ENCODE results near the gene EFCAB6. TPM values are rescaled to one million over a fixed set of nuclear protein-coding genes. Genes with fewer than 3 reads are reported as not detected.

EFCAB6 gene
- total RNA-seq, 1 donor from 2014 or later: 7.0 TPM

- no peaks in the 10 kb centered on the region for H3K27me3 Mint-ChIP-seq
- H3K27ac Mint-ChIP-seq: no peak overlapping the region
- no peak overlapping the region for H3K4me3 Mint-ChIP-seq (ENCODE audit: low read depth)
- peaks cover 3% of the 10 kb centered on the region for H3K9me3 Mint-ChIP-seq (ENCODE audit: low read depth)
- TF ChIP-seq, protein P1, sequence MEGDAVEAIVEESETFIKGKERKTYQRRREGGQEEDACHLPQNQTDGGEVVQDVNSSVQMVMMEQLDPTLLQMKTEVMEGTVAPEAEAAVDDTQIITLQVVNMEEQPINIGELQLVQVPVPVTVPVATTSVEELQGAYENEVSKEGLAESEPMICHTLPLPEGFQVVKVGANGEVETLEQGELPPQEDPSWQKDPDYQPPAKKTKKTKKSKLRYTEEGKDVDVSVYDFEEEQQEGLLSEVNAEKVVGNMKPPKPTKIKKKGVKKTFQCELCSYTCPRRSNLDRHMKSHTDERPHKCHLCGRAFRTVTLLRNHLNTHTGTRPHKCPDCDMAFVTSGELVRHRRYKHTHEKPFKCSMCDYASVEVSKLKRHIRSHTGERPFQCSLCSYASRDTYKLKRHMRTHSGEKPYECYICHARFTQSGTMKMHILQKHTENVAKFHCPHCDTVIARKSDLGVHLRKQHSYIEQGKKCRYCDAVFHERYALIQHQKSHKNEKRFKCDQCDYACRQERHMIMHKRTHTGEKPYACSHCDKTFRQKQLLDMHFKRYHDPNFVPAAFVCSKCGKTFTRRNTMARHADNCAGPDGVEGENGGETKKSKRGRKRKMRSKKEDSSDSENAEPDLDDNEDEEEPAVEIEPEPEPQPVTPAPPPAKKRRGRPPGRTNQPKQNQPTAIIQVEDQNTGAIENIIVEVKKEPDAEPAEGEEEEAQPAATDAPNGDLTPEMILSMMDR (IDR thresholded peaks at IDR 0.05; ENCODE audit: unreplicated experiment): no peak
- H3K4me1 Mint-ChIP-seq (ENCODE audit: low read depth): no peaks in the 10 kb centered on the region
- peaks cover 7% of the 10 kb centered on the region for H3K36me3 Mint-ChIP-seq (ENCODE audit: insufficient read depth)
- no peak for DNase-seq (ENCODE audit: low spot score, unreplicated experiment)
These were observed 276.4 kb downstream of the EFCAB6 start for GRCh38 chr22:43535741-43536140.

DNA sequence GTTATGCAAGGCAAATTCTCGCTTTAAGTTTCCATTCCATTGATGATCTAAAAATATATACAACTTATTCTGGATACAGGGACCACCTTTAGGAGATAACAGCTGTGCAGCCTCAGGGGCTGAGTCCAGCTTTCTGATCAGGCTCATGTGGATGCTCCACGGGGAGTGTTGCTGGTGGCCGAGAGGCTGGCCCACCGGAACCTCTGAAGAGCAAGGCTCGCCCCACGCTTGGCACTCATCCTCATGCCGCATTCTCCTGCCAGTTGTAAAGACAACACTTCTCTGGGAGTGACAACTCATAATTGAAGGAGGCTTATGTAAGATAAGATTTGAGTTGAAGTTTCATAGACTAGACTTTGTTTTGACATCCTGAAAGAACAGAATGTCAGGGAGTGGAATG lies 276.8 kb downstream of the EFCAB6 start:
- H3K27me3 Mint-ChIP-seq: no peaks in the 10 kb centered on the region
- no peak overlapping the region for H3K4me3 Mint-ChIP-seq (ENCODE audit: low read depth)
- H3K27ac Mint-ChIP-seq: no peak overlapping the region
- H3K4me1 Mint-ChIP-seq (ENCODE audit: low read depth): no peaks in the 10 kb centered on the region
- TF ChIP-seq, protein P1 (IDR thresholded peaks at IDR 0.05; ENCODE audit: unreplicated experiment): no peak
- H3K9me3 Mint-ChIP-seq (ENCODE audit: low read depth): peaks cover 3% of the 10 kb centered on the region
- no peak for DNase-seq (ENCODE audit: low spot score, unreplicated experiment)
- H3K36me3 Mint-ChIP-seq (ENCODE audit: insufficient read depth): peaks cover 7% of the 10 kb centered on the region

GRCh38 chr22:43534916-43535315 lies 277.2 kb downstream of the EFCAB6 start:
- H3K4me1 Mint-ChIP-seq (ENCODE audit: low read depth): no peaks in the 10 kb centered on the region
- no peak overlapping the region for H3K27ac Mint-ChIP-seq
- no peak for DNase-seq (ENCODE audit: low spot score, unreplicated experiment)
- H3K9me3 Mint-ChIP-seq (ENCODE audit: low read depth): peaks cover 3% of the 10 kb centered on the region
- no peak overlapping the region for H3K4me3 Mint-ChIP-seq (ENCODE audit: low read depth)
- no peaks in the 10 kb centered on the region for H3K27me3 Mint-ChIP-seq
- H3K36me3 Mint-ChIP-seq (ENCODE audit: insufficient read depth): peaks cover 7% of the 10 kb centered on the region
- TF ChIP-seq, protein P1 (IDR thresholded peaks at IDR 0.05; ENCODE audit: unreplicated experiment): no peak

GRCh38 chr22:43533656-43534428 lies 278.3 kb downstream of the EFCAB6 start:
- peaks cover 7% of the 10 kb centered on the region for H3K36me3 Mint-ChIP-seq (ENCODE audit: insufficient read depth)
- no peak overlapping the region for H3K4me3 Mint-ChIP-seq (ENCODE audit: low read depth)
- DNase-seq (ENCODE audit: low spot score, unreplicated experiment): no peak
- peaks cover 3% of the 10 kb centered on the region for H3K9me3 Mint-ChIP-seq (ENCODE audit: low read depth)
- H3K27me3 Mint-ChIP-seq: no peaks in the 10 kb centered on the region
- TF ChIP-seq, protein P1 (IDR thresholded peaks at IDR 0.05; ENCODE audit: unreplicated experiment): no peak
- no peak overlapping the region for H3K27ac Mint-ChIP-seq
- H3K4me1 Mint-ChIP-seq (ENCODE audit: low read depth): no peaks in the 10 kb centered on the region

- Mint-ChIP-seq H3K27me3 (no peaks in the 10 kb centered on the region), H3K9me3 (ENCODE audit: low read depth) (peaks cover 3% of the 10 kb centered on the region), H3K4me3 (ENCODE audit: low read depth) (no peak overlapping the region), H3K36me3 (ENCODE audit: insufficient read depth) (peaks cover 7% of the 10 kb centered on the region), H3K4me1 (ENCODE audit: low read depth) (no peaks in the 10 kb centered on the region), H3K27ac (no peak overlapping the region)
- TF ChIP-seq, protein P1 (IDR thresholded peaks at IDR 0.05; ENCODE audit: unreplicated experiment): no peak
- peak; percentile 0 for DNase-seq (ENCODE audit: low spot score, unreplicated experiment)
These were observed 279.0 kb downstream of the EFCAB6 start for GRCh38 chr22:43533156-43533530.
